ENCODE measurements around the gene PTPRD.

GRCh38 chr9:10095208-10095607, 517.6 kb downstream of the PTPRD start:
- TF ChIP-seq CTCF (conservative IDR thresholded peaks at IDR 0.05 in 1 of 2, IDR thresholded peaks at IDR 0.05 in 1 of 2; ENCODE audit: extremely low read depth in 1 of 2, insufficient read depth in 1 of 2, low read depth in 1 of 2, low read length in 2 of 2) (no peak), EZH2 (IDR thresholded peaks at IDR 0.05; ENCODE audit: borderline replicate concordance, low read length) (no peak)
